GM23338 (cell line): Measurements from ENCODE around the gene COX7B. TPM values are rescaled to one million over a fixed set of nuclear protein-coding genes. Genes with fewer than 3 reads are reported as not detected.

Experiments
- ATAC-seq: fragments of 200-7000 bp; cut with Tn5 transposase; 3 replicates; pipeline ENCODE4 v1.9.1; 2020
- DNase-seq: peaks from one replicate; pipeline ENCODE4 v3.0.0-alpha.2; 2015; ENCODE audit warnings: low spot score
- H2AFZ ChIP-seq: fragments of 200-600 bp; sonication (generic); 2 replicates; pipeline ENCODE4 v1.8.0; 2016; ENCODE audit warnings: antibody characterized with exemption, mild to moderate bottlenecking, moderate library complexity
- H3F3A ChIP-seq: fragments of 200-600 bp; sonication (generic); replicated peaks from 2 replicates; pipeline ENCODE4 v1.8.0; 2017; ENCODE audit warnings: antibody characterized with exemption, mixed run types, low read depth
- H3K27ac ChIP-seq: fragments of 200-600 bp; sonication (generic); 2 replicates; pipeline ENCODE4 v1.6.1; 2016; ENCODE audit warnings: low read depth
- H3K27me3 ChIP-seq: fragments of 200-600 bp; sonication (generic); 2 replicates; pipeline ENCODE4 v1.8.0; 2016; ENCODE audit warnings: mild to moderate bottlenecking, mixed run types, moderate library complexity; ENCODE audit not compliant: insufficient read depth
- H3K36me3 ChIP-seq: fragments of 200-600 bp; sonication (generic); 2 replicates; pipeline ENCODE4 v1.8.0; 2016; ENCODE audit warnings: mild to moderate bottlenecking; ENCODE audit not compliant: insufficient read depth
- H3K4me1 ChIP-seq: fragments of 200-600 bp; sonication (generic); 2 replicates; pipeline ENCODE4 v1.8.0; 2016; ENCODE audit warnings: mild to moderate bottlenecking, moderate library complexity; ENCODE audit not compliant: insufficient read depth
- H3K4me2 ChIP-seq: fragments of 200-600 bp; sonication (generic); 2 replicates; pipeline ENCODE4 v1.7.1; 2017; ENCODE audit warnings: mixed run types
- H3K4me3 ChIP-seq: fragments of 200-600 bp; sonication (generic); 2 replicates; pipeline ENCODE4 v1.6.1; 2016; ENCODE audit warnings: mixed run types
- H3K79me2 ChIP-seq: fragments of 200-600 bp; sonication (generic); replicated peaks from 2 replicates; pipeline ENCODE4 v1.8.0; 2017; ENCODE audit warnings: mild to moderate bottlenecking; ENCODE audit not compliant: insufficient read depth
- H3K9me2 ChIP-seq: fragments of 200-600 bp; sonication (generic); 2 replicates; pipeline ENCODE4 v1.8.0; 2017; ENCODE audit not compliant: insufficient read depth
- H4K20me1 ChIP-seq: fragments of 200-600 bp; sonication (generic); replicated peaks from 2 replicates; pipeline ENCODE4 v1.8.0; 2017; ENCODE audit warnings: mild to moderate bottlenecking; ENCODE audit not compliant: insufficient read depth
- H3K27ac Mint-ChIP-seq: 2 replicates; pipeline ENCODE4 v1.8.0; 2020; ENCODE audit warnings: inconsistent platforms, mild to moderate bottlenecking, moderate library complexity, mixed read lengths
- H3K27me3 Mint-ChIP-seq: 3 replicates; pipeline ENCODE4 v1.8.0; 2022; ENCODE audit warnings: low read depth, mild to moderate bottlenecking, moderate library complexity, mixed read lengths, inconsistent platforms; ENCODE audit not compliant: insufficient read depth, poor library complexity
- H3K36me3 Mint-ChIP-seq: 3 replicates; pipeline ENCODE4 v1.8.0; 2021; ENCODE audit warnings: low read depth, mild to moderate bottlenecking, inconsistent platforms, moderate library complexity, mixed read lengths
- H3K4me1 Mint-ChIP-seq: 3 replicates; pipeline ENCODE4 v1.8.0; 2020; ENCODE audit warnings: mild to moderate bottlenecking, inconsistent platforms, mixed read lengths
- H3K4me3 Mint-ChIP-seq: 3 replicates; pipeline ENCODE4 v1.8.0; 2021; ENCODE audit warnings: moderate library complexity, mild to moderate bottlenecking, inconsistent platforms, mixed read lengths
- H3K9me3 Mint-ChIP-seq: 3 replicates; pipeline ENCODE4 v1.8.0; 2020; ENCODE audit warnings: moderate library complexity, mild to moderate bottlenecking, inconsistent platforms, mixed read lengths
- CREB1 ChIP-seq: fragments of 250-450 bp; sonication (Bioruptor Pico); IDR thresholded peaks from 2 replicates; pipeline ENCODE4 v1.5.0; 2020; ENCODE audit warnings: low read depth, mild to moderate bottlenecking, moderate library complexity
- ETS1 ChIP-seq: IDR thresholded peaks from 2 replicates; pipeline ENCODE4 v1.6.1; 2016; ENCODE audit warnings: antibody characterized with exemption
- EZH2 ChIP-seq: fragments of 200-600 bp; sonication (generic); IDR thresholded peaks from one replicate; pipeline ENCODE4 v1.8.0; 2017; ENCODE audit warnings: antibody characterized with exemption, mild to moderate bottlenecking, low read depth; ENCODE audit not compliant: unreplicated experiment
- EZH2phosphoT487 ChIP-seq: fragments of 200-600 bp; sonication (generic); IDR thresholded peaks from one replicate; pipeline ENCODE4 v1.8.1; 2018; ENCODE audit warnings: antibody characterized with exemption; ENCODE audit not compliant: unreplicated experiment
- JUNB ChIP-seq: IDR thresholded peaks from one replicate; pipeline ENCODE4 v1.6.1; 2016; ENCODE audit warnings: antibody characterized with exemption; ENCODE audit not compliant: unreplicated experiment
- NANOG ChIP-seq: IDR thresholded peaks from 2 replicates; pipeline ENCODE4 v1.6.1; 2016; ENCODE audit warnings: antibody characterized with exemption, borderline replicate concordance
- POLR2AphosphoS5 ChIP-seq: IDR thresholded peaks from 2 replicates; pipeline ENCODE4 v1.6.1; 2016; ENCODE audit warnings: antibody characterized with exemption, low read depth
- STAT1 ChIP-seq: IDR thresholded peaks from one replicate; pipeline ENCODE4 v1.6.1; 2016; ENCODE audit warnings: antibody characterized with exemption; ENCODE audit not compliant: unreplicated experiment
- ZNF114 ChIP-seq: fragments of 250-450 bp; sonication (Bioruptor Pico); IDR thresholded peaks from 2 replicates; pipeline ENCODE4 v1.5.0; 2020; ENCODE audit warnings: mild to moderate bottlenecking, moderate library complexity
- ZNF331 ChIP-seq: fragments of 250-450 bp; sonication (Bioruptor Pico); IDR thresholded peaks from 2 replicates; pipeline ENCODE4 v1.5.0; 2020; ENCODE audit warnings: low read depth, mild to moderate bottlenecking, moderate library complexity
- ZNF462 ChIP-seq: fragments of 250-450 bp; sonication (Bioruptor Pico); IDR thresholded peaks from 2 replicates; pipeline ENCODE4 v1.5.0; 2020; ENCODE audit warnings: mild to moderate bottlenecking, moderate library complexity
- polyA plus RNA-seq: library from polyadenylated mRNA; unstranded; fragments of >200 nt; fragmentation: Nextera tagmentation; extraction: Ambion mirVana; gene quantifications from 2 replicates; pipeline ENCODE4 v1.2.1, GENCODE V29; 2016
- total RNA-seq: library from RNA; depleted of rRNA; stranded (reverse); fragments of >200 nt; shearing (Covaris generic); gene quantifications from 2 replicates; pipeline ENCODE4 v1.2.3, GENCODE V29; 2014
- TF ChIP-seq, protein P1 (sequence below): IDR thresholded peaks from one replicate; pipeline ENCODE4 v1.6.1; 2018; ENCODE audit warnings: antibody characterized with exemption; ENCODE audit not compliant: unreplicated experiment
- TF ChIP-seq, protein P2 (sequence below), 2 experiments: fragments of 200-600 bp in 1 of 2; sonication (generic) in 1 of 2; conservative IDR thresholded peaks; 2 replicates each; pipeline versions ENCODE4 v1.5.1 to v1.6.1; 2016 to 2017; ENCODE audit warnings: antibody characterized with exemption in 2 of 2, low read depth in 2 of 2, mild to moderate bottlenecking in 2 of 2, moderate library complexity in 1 of 2

Gene COX7B
- total and polyA plus RNA-seq, 2 experiments from 2014 or later: 411 to 1,029 TPM

DNA sequence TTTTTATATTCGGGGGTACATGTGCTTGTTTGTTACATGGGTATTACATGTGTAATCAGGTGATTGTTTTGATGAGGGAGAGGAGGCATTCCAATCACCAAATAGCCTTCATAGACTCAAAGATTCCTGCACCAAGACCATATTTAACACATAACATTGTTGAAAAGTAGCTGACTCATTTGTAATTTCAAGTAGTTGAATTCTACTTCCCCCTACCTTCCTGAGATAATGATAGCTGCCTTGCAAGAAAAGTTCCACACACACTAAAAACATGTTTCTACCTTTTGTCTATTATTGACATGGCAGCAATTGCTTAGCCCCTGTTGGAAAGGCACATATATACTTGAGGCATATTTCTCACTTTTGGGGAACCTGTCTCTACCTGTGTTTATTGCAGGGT lies 54.0 kb downstream of the COX7B start:
- no peaks in the 10 kb centered on the region for H3K27me3 ChIP-seq
- Mint-ChIP-seq H3K27me3 (peaks cover 2% of the 10 kb centered on the region), H3K9me3 (no peaks in the 10 kb centered on the region), H3K4me3 (no peak overlapping the region), H3K36me3 (no peaks in the 10 kb centered on the region), H3K4me1 (no peaks in the 10 kb centered on the region), H3K27ac (no peak overlapping the region)
- H2AFZ ChIP-seq: no peak overlapping the region
- no peaks in the 10 kb centered on the region for H3K9me2 ChIP-seq
- H3K4me3 ChIP-seq: no peak overlapping the region
- no peaks in the 10 kb centered on the region for H3K4me1 ChIP-seq
- DNase-seq: no peak
- no peaks in the 10 kb centered on the region for H3K79me2 ChIP-seq
- H3K27ac ChIP-seq: no peak overlapping the region
- no peaks in the 10 kb centered on the region for H3K36me3 ChIP-seq
- no peak overlapping the region for H3K4me2 ChIP-seq
- ATAC-seq: no peak
- H4K20me1 ChIP-seq: no peaks in the 10 kb centered on the region
- no peak for TF ChIP-seq STAT1
- TF ChIP-seq, protein P1, sequence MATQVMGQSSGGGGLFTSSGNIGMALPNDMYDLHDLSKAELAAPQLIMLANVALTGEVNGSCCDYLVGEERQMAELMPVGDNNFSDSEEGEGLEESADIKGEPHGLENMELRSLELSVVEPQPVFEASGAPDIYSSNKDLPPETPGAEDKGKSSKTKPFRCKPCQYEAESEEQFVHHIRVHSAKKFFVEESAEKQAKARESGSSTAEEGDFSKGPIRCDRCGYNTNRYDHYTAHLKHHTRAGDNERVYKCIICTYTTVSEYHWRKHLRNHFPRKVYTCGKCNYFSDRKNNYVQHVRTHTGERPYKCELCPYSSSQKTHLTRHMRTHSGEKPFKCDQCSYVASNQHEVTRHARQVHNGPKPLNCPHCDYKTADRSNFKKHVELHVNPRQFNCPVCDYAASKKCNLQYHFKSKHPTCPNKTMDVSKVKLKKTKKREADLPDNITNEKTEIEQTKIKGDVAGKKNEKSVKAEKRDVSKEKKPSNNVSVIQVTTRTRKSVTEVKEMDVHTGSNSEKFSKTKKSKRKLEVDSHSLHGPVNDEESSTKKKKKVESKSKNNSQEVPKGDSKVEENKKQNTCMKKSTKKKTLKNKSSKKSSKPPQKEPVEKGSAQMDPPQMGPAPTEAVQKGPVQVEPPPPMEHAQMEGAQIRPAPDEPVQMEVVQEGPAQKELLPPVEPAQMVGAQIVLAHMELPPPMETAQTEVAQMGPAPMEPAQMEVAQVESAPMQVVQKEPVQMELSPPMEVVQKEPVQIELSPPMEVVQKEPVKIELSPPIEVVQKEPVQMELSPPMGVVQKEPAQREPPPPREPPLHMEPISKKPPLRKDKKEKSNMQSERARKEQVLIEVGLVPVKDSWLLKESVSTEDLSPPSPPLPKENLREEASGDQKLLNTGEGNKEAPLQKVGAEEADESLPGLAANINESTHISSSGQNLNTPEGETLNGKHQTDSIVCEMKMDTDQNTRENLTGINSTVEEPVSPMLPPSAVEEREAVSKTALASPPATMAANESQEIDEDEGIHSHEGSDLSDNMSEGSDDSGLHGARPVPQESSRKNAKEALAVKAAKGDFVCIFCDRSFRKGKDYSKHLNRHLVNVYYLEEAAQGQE: no peak
- no peak for TF ChIP-seq ETS1
- TF ChIP-seq ZNF331: no peak
- TF ChIP-seq, protein P2, sequence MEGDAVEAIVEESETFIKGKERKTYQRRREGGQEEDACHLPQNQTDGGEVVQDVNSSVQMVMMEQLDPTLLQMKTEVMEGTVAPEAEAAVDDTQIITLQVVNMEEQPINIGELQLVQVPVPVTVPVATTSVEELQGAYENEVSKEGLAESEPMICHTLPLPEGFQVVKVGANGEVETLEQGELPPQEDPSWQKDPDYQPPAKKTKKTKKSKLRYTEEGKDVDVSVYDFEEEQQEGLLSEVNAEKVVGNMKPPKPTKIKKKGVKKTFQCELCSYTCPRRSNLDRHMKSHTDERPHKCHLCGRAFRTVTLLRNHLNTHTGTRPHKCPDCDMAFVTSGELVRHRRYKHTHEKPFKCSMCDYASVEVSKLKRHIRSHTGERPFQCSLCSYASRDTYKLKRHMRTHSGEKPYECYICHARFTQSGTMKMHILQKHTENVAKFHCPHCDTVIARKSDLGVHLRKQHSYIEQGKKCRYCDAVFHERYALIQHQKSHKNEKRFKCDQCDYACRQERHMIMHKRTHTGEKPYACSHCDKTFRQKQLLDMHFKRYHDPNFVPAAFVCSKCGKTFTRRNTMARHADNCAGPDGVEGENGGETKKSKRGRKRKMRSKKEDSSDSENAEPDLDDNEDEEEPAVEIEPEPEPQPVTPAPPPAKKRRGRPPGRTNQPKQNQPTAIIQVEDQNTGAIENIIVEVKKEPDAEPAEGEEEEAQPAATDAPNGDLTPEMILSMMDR (conservative IDR thresholded peaks at IDR 0.05; ENCODE audit: low read depth in 2 of 2): no peak
- TF ChIP-seq ZNF462 (CRISPR knock-in tag): no peak
- no peak for TF ChIP-seq POLR2AphosphoS5
- TF ChIP-seq ZNF114: no peak
- no peak for TF ChIP-seq JUNB
- TF ChIP-seq EZH2: no peak
- TF ChIP-seq CREB1 (CRISPR knock-in tag): no peak
- TF ChIP-seq NANOG: no peak
- no peak for TF ChIP-seq EZH2phosphoT487
- no peaks in the 10 kb centered on the region for H3F3A ChIP-seq
